HG02884 (cell line): ENCODE data around the gene MYO5B.

ENCODE experiments used
- ATAC-seq: cut with Tn5 transposase; IDR thresholded peaks from one replicate; pipeline ENCODE4 v1.9.1; 2021; ENCODE audit warnings: mild to moderate bottlenecking, moderate library complexity; ENCODE audit not compliant: unreplicated experiment

The MYO5B gene

DNA sequence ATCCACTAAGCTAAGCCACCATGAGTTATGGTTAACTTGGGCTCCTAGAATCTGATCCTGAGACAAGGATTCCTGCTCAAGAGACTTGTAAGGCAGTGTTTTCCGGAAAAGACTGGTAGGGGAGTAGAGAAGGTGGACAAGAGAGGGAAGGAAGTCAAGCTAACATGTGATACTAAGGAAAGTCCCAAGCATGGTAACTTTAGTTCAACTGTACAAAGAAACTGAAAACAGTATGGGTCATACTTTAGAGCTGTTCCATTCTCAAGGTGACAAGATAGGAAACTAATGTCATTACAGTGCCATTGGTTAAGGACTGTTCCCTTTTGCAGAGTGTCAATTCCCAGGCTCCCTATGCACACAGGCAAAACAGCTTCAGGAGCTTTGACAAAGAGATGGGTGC is 5.8 kb downstream of the MYO5B start:
- ATAC-seq: no peak

DNA sequence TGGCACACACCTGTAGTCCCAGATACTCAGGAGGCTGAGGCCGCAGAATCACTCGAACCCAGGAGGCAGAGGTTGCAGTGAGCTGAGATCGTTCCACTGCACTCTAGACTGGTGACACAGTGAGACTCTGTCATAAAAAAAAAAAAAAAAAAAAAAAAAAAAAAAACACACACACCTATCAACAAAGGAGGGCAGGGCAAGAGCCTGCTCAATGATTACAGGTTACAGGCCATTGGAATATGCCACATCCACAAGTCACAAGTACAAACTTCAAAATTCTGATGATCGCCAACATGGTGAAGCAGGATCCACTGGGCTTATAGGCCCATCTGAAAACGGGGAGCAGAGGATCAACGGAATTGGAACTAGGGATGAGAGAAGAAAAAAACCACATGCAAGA is 6.3 kb downstream of the MYO5B start:
- ATAC-seq: no peak

DNA sequence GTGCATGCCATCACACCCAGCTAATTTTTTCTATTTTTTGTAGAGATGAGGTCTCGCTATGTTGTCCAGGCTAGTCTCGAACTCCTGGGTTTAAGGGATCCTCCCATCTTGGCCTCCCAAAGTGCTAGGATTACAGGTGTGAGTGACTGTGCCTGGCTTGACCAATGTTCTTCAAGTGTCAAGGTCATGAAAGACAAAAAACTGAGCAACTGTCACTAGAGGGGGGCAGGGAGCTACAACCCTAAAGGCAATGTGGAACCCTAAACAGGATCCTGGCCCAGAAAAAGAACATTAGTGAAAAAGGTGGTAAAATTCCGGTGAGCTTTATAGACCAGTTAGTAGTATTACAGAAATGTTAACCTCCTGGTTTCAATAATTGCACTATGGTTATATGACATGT is 7.3 kb downstream of the MYO5B start:
- no peak for ATAC-seq

DNA sequence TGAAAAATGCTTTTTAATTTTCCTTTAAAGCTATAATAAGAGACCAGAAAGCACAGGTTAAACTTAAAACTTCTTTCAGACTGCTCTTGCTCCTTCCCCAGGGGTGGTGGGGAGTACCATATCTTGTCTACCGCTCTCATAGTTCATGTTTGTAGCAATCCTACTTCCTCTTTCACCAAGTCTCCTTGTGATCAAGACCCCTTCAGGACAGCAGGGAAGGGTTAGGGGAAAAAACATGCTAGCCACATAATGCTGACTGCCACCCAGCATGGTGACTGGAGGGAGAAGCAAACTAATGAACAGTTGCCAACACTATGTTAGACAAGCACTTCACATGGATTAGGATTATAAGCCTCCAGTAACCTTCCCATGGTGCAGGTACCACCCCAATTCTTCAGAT is 8.6 kb downstream of the MYO5B start:
- ATAC-seq: no peak

DNA sequence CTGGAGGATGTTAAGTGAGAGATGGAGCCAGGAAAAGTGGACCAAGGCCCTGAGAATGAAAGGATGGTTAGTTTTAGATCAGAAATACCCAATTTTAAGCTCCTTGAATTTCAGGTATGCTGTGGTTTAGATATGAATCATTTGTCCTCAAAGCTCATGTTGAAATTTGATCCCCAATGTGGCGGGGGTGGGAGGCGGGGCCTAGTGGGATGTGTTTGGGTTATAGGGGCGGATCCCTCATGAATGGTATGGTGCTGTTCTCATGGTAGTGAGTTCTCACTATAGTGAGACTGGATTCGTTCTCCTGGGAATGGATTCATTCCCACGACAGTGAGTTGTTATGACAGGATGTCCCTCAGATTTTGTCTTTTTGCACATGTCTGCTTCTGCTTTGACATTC is 11.4 kb downstream of the MYO5B start:
- ATAC-seq: no peak

DNA sequence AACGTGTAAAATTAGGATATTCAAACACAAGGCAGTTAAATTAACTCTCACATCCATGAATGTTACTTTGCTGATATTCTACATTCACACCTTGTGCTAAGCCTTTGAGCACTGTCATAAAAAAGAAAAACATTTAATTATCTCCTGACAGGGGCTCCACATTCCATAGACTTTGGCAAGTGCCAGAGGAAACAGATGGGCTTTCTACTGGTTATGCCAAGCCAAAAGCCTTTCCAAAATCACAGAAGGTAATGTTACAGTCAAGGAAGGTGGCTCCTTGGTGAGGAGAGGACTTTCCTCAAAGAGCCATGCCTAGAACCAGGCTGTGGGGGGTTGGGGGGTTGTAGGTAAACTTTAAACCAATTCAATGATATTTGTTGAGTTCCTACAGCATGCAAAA is 12.4 kb downstream of the MYO5B start:
- ATAC-seq: no peak

DNA sequence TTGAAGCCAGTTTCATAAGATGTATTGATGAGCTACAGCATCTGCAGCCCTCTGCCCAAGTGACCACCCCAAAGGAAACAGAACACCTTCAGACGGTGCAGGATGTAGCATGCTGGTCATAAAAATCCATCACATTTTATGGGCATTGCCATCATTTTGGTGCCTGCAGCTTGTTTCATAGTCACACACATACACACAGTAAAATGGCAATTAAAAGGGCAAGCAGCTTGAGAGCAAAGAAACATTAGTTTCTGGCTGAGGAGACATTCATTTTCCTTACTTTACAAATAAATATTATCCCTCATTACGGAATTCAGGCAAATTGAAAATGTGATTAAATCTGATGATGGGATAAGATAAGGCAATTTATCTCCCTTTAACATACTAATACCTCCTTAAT is 13.4 kb downstream of the MYO5B start:
- ATAC-seq: no peak

DNA sequence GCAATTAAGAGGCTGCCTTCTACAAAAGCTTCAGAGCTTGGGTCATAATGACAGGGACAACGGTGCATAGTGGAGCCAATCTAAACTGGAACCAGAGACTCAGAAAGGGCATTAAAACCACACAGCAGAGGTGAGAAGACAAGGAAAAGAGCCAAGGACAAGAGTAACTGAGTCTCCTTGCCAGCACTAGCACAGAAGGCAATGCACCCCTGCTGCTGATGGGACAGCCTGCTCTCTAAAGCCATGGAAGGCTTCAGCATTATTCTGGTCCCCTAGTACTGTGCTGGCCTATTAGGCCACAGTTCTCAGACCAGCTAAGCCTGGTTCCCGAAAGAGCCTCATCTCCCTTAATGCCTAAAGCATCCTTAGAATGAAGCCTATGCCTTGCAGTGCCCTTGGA is 15.5 kb downstream of the MYO5B start:
- ATAC-seq: no peak

DNA sequence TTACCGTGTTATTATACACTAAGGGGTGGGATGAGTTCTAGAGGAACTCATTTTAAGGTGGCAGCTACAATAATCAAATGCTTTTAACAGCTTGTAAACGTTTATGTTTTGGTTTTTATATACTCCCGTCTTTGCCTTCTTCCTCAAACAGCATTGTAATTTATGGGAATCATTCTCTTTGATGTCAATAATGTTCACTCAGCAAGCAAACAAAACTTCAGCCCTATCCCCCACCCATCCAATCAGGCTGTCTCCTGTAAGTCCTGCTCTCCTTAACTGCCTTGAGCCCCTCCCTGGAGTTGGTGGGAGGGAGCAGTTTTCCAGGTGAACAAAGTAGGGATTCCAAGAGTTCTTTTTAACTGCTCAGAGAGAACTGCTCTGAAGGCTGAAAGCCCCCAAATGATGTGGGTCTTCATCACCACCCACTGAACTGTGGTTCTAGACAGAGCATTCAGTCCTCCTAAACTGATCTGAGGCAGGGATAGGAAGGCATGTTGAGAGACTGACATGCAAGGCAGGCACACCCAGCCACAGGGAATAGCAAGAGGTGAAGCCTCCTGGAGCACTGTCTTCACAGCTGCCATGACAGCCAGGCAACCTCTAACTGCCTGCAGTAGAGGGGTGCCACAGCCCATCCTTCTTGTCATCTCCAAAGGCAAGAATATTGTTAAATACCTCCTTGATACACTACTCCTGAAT is 17.5 kb downstream of the MYO5B start:
- no peak for ATAC-seq

DNA sequence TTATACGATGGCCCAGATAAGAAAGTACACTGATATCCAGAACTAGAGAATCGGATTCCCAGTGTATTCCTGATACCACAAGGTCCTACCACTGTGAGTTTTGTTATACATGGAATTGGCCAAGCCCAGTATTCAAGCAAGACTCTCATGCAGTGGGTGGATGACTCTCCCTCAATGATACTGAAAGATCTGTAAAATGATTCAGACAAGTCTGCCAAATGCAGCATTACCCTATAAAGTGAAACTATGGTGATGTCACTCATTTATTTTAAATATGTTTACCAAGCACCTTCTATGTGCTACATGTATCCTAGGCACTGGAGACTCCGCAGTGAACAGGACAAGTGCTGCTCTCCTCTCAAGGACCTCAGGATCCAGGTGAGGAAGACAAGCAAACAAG is 22.6 kb downstream of the MYO5B start:
- ATAC-seq: no peak

DNA sequence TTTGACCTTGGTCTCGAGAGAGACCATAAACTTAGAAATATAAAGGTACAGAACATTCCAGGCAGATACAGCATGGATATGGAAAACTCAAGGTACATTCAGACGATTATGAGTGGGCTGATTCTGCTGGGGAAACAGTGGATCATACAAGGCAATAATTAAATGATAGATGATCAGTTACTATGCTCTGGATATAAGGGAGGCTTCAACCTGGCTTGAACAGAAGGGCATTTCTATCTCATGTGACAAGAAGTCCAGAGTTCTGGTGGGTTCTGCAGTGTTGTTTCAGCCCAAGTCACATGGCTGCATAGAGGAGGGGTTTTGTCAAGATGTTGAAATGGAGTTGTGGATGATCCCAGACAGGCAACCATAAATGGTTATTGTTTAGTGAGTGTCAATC is 23.5 kb downstream of the MYO5B start:
- no peak for ATAC-seq

DNA sequence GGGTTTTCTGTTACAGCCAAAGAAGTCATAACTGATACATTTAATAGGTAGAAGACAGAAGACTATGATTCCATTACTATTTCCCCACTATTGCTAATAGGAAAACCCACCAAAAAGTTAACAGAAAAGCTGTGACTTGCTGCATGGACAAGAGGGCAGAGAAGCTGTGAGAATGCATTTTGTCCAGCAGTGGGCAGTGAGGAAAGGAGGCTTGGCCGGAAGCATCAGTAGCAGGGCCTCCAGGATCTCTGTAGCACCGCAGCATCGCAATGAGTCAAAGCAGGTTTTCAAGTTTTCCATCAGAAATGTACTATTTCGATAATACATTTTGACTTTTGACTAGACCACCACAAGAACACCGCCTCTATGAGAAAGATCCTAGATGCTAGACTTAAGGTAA is 24.9 kb downstream of the MYO5B start:
- ATAC-seq: no peak

DNA sequence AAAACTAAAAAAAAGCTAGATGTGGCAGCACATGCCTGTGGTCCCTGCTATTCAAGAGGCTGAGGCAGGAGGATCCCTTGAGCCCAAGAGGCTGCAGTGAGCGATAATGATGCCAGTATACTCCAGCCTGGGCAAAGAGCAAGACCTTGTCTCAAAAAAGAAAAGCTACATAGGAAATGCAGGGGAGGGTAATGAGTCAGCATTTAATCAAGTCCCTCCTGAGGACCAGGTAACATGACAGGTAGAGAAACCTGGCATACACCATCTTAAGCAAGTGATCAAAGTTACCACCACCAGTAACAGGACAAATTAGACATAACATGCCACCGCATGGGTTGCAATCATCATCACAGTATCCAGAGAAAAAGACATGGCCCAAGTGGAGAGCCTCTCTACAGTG is 25.8 kb downstream of the MYO5B start:
- ATAC-seq: no peak

DNA sequence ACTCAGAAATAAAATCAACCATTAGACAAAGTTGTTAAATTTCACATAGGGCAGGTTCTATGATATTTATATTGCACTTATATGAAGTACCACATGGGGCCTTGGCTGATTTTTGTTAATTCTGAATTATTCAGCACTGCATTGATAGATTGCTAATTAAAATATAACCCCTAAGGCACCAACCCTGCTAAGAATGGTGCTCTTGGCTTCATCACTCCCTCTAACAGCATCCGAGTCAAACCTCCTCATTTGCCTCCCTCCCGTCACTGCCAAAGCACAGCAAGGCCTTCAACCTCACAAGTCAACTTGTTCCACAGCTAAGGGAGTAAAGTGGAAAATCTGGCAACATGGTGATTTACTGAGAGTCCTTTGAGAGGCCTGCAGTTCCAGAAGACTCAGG is 27.0 kb downstream of the MYO5B start:
- ATAC-seq: no peak

DNA sequence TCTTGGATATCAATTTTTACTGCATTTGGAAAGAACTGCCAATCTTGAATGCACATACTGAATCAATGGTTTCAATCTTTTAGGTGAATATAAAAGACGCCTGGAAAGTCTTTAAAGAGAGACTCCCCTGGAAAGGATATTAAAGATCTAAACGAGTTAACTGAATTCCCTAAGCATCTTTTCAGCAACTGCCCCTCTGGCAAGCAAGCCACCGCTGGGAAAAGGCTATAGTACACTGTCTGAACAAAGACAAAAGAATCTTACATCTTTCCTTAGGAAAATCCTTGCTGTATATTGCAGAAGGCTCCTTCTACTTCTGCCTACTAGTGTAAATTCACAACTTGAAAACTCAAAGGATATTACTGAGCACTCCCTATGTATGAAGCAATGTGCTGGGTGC is 28.0 kb downstream of the MYO5B start:
- no peak for ATAC-seq

DNA sequence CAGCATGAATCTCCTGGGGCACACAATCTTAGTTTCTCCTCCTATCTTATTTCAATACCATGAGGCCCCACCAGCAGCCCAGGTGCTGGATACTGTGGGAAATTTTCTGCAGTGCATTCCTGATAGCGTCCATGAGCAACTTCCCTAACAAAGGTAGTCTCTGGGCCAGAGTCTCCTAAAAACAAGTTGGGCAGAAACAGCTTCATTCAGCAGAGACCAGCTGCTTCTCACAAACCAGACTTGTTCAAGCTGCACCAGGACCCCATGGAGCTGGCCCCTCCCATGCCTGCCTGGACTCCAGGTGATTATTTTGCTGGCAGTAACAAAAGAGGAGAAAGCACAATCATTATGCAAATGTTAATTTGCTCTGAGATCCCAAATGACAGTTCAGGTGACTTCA is 31.4 kb downstream of the MYO5B start:
- ATAC-seq: no peak

DNA sequence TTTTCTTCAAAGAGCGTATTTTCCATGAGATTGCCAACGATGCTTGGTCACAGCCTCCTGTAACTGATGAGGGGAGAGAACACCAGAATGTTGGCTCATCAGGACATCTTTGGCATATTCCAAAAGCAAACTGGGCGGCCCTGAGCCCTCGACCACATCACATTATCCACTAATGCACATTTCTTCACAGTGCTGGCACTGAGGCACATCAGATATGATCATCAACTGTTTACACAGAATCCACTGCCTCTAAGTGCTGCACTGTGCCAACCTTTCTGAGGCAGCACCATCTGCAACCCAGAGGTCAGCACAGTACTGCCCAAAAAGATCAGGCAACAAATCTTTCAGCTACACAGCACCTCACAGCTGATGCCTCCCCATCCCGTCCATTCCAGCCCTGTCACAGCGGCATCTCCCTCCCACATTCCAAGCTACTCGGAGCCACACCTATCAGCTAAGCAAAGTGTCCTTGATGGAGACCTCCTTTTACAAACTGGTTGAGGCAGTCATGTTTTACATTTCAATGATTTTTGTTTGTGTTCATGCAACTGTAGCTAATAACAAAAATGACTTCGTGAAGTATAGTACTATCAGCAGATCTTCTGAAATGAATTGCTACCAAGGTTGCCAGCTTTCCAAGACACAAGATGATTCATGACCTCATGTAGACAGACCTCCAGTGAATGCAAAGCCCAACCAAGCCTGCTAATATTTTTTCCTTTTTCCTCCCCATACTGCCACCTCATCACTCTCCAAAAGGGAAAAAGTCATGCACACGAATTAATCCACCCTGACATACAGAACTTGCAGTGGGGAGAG is 32.3 kb downstream of the MYO5B start:
- no peak for ATAC-seq

DNA sequence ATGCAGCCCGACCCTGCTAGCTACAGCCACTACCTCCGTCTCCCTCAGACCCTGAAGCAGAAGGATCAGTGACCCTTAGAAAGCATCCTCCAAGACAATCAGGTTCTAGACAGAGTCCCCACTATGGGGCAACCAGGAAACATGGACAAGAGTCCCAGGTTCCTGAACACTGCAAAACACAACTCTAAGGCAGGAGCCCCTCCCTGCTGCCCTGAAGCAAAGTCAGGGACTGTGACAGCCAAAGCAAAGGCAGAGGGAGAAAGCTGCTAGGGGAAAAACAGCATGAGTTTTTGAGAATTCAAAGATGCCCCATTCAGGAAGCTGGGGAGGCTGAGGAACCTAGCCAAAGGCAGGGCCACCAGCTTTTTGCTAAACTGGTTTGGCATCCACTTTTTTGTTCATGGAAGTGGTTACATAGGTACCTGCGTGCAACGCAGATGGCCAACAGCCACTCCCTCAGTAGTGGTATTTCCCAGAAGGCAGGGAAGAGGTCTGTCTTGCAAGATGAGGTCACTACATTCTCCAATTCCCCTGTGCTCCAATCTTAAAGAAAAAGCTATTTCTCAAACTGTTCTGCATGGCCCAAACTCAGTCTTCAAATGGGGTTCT is 33.2 kb downstream of the MYO5B start:
- no peak for ATAC-seq

DNA sequence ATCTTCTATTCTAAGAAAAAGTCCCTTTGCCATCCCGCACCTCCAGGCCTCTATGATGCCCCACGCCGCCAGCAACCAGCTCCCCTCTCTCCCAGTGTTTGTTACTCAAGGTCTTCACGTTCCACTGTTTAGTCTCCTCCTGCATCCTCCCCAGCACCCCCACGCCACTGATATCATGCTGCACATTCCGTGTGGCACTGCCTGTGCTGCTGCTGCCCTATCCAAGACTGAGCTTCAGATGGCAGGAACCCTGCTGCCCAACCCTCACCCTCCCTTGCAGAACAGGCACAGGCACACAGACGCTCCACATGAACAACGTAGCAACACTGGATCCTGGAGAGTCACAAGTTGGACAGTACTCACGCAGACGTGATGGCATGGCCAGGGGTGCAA is 35.3 kb downstream of the MYO5B start:
- ATAC-seq: no peak

DNA sequence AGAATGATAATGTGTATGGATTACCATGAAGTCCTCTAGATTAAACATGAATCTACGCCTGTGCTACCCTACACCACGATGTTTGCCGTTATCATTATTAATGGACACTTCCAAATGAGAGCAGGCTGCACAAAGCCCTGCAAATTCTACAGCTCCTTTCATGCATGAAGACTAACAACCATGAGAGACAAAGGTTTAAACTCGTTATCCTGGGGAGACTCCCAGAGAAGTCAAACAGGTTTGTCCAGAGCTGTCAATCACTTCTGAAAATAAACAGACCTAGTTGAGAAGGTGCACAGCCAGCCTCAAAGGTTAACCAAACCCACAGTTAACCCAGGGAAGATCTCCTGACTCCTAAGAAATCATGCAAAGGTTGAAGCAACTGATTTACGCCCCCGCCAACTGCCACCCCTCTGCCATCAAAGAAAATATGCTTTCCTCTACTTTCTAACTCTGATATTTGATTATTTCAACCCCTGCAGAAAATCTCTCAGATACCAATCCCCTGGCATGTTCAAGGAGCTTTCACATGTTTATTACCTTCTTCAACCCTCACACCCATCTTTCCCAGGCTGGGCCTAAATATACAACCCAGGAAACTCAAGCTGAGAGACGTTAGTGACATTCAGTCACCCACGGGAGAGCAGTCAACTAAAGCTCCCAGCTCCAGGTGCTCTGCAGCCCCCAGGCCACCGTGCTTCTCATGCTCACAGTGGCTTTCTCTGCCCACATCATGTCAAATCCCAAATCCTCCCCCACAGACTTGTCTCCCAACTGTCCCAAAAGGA is 35.9 kb downstream of the MYO5B start:
- ATAC-seq: no peak

DNA sequence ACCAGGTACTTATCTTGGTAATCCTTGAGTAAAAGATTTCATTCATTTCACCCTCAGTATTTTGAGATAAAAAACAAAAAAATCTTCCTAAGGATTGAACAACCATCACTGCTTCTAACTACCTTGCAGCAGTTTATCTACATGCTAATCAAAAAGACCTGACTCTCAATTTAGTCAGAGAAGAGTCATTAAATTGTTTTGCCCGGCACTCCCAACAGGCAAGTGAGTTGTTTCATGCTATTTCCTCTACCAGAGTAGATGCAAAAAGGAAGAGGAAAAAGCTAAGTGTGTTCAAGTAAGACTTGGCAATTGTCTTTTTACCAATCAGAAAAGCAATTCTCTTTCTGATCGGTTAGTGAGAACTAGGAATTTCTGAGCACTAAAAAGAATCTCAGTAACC is 39.5 kb downstream of the MYO5B start:
- no peak for ATAC-seq

DNA sequence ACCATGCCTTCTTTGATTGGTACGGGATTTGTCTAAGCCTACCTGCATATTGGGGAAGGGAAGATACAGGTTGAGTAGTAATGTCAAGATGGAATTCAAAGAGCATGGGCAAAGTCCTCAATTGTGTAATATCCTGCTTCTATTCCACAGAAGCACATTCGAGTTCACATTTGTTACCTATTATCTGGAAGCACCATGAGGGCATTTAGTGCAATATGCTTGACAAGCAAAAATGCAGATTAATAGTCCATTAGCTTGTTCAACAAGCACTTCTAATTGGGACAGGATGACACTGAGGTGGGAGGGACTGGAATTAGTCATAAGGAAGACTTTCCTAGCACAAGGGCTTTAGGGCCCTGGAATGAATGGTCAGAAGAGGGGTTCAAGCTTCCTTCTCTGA is 40.5 kb downstream of the MYO5B start:
- ATAC-seq: no peak
